Measurements from ENCODE around the gene GBP7.
"Not testable (repeated sequence)": the region's sequence is repeated elsewhere in the genome, so short reads cannot be mapped to it uniquely, and the experiment has no call there.

Gene GBP7, protein sequence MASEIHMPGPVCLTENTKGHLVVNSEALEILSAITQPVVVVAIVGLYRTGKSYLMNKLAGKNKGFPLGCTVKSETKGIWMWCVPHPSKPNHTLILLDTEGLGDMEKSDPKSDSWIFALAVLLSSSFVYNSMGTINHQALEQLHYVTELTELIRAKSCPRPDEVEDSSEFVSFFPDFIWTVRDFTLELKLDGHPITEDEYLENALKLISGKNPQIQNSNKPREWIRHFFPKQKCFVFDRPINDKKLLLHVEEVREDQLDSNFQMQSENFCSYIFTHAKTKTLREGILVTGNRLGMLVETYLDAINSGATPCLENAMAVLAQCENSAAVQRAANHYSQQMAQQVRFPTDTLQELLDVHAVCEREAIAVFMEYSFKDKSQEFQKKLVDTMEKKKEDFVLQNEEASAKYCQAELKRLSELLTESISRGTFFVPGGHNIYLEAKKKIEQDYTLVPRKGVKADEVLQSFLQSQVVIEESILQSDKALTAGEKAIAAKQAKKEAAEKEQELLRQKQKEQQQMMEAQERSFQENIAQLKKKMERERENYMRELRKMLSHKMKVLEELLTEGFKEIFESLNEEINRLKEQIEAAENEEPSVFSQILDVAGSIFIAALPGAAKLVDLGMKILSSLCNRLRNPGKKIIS

DNA sequence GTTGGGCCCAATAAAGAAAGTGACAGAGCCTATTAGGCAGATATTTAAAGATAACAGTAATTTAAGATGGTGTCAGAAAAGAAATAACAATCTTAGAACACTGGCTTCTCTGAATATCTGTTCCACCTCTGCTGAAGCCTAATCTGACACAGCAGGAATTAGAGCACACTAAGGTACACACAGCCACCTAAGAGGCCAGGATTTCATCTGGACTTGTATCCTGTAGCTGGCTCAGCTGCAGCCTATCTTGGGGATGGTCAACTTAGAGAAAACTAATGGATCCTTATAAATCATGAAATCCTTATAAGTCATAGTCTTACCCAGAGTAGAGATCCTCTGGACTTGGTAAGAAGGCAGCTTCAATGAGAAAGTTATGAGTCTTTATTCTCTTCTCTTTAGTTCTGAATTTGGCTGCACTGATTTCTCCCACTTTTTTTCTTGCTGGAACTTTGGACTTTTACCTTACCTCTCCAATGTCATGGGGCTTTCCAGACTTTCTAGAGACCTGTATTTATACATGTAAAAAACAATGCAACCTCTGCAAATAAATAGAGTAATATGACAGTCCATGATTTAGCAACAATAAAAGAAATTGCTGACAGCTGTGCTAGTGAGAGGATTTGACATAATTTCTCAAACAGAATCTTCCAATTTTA is at the start of gene GBP7:
GBP7 (minus strand) TSS at position 403 of the 656 bp plus-strand sequence. CDS start 4,068 bp downstream, outside the sequence.
- TF ChIP-seq, protein P1, sequence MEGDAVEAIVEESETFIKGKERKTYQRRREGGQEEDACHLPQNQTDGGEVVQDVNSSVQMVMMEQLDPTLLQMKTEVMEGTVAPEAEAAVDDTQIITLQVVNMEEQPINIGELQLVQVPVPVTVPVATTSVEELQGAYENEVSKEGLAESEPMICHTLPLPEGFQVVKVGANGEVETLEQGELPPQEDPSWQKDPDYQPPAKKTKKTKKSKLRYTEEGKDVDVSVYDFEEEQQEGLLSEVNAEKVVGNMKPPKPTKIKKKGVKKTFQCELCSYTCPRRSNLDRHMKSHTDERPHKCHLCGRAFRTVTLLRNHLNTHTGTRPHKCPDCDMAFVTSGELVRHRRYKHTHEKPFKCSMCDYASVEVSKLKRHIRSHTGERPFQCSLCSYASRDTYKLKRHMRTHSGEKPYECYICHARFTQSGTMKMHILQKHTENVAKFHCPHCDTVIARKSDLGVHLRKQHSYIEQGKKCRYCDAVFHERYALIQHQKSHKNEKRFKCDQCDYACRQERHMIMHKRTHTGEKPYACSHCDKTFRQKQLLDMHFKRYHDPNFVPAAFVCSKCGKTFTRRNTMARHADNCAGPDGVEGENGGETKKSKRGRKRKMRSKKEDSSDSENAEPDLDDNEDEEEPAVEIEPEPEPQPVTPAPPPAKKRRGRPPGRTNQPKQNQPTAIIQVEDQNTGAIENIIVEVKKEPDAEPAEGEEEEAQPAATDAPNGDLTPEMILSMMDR (IDR thresholded peaks at IDR 0.05; ENCODE audit: borderline replicate concordance, extremely low read depth, low read length, poor library complexity, severe bottlenecking), result no peak
- TF ChIP-seq EZH2 (IDR thresholded peaks at IDR 0.05; ENCODE audit: borderline replicate concordance, low read depth, low read length, severe bottlenecking), result no peak
- no peaks in the 10 kb centered on the region for H3K27me3 ChIP-seq (ENCODE audit: insufficient read depth, low read length, poor library complexity)
- peak within 1 kb of the TSS; percentile 15; the same call in 1 of the 2 replicates for H3K4me2 ChIP-seq (ENCODE audit: insufficient read depth, low read length)
- H3K79me2 ChIP-seq (ENCODE audit: insufficient read depth, low read length), result no peaks in the 10 kb centered on the region
- DNase-seq (no peak), ATAC-seq (ENCODE audit: insufficient read depth, low read depth) (no peak)
- H2AFZ ChIP-seq (ENCODE audit: low read depth, low read length), result peak within 1 kb of the TSS; percentile 50
- no peaks in the 10 kb centered on the region for H4K20me1 ChIP-seq (ENCODE audit: insufficient read depth, low read length)
- no peak within 1 kb of the TSS for H3K27ac ChIP-seq (ENCODE audit: low read length)
- no peaks in the 10 kb centered on the region for H3K36me3 ChIP-seq (ENCODE audit: insufficient read depth, low read length)
- no peaks in the 10 kb centered on the region for H3K9me3 ChIP-seq (ENCODE audit: insufficient read depth, low read length, severe bottlenecking)
- H3K4me3 ChIP-seq (ENCODE audit: low read depth in 1 of 2, low read length in 2 of 2), result no peak within 1 kb of the TSS
- no peak within 1 kb of the TSS for H3K9ac ChIP-seq (ENCODE audit: low read depth, low read length)
- H3K4me1 ChIP-seq (ENCODE audit: insufficient read depth, low read length), result no peaks in the 10 kb centered on the region

DNA sequence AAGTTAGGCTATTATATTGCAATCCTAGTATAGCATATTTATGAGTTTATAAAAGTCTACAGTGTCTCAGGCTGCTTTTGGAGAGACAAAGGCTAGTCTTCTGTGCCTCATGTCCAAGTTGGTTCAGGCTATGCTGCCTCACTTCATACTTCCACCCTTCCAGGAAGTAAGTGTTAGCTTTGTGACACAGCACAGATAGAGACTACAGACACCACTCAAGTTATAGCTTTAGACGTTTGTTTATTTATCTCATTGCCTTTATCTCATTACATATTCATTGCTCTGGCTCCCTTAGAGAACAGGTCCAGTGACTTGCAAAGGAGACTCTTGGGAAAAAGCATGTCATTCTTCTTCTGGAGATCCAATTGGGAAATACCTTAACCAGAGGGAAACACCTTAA is 45.5 kb upstream of the GBP7 start:
- DNase-seq (no peak), ATAC-seq (ENCODE audit: insufficient read depth, low read depth) (peak; percentile 60; the same call in 2 of the 3 replicates)
- no peak overlapping the region for H3K9ac ChIP-seq (ENCODE audit: low read depth, low read length)
- H3K9me3 ChIP-seq (ENCODE audit: insufficient read depth, low read length, severe bottlenecking), result peaks cover 16% of the 10 kb centered on the region
- H3K36me3 ChIP-seq (ENCODE audit: insufficient read depth, low read length), result peaks cover 12% of the 10 kb centered on the region; the same call in 1 of the 2 replicates
- H3K4me3 ChIP-seq (ENCODE audit: low read depth in 1 of 2, low read length in 2 of 2), result no peak overlapping the region
- no peak for TF ChIP-seq EZH2 (IDR thresholded peaks at IDR 0.05; ENCODE audit: borderline replicate concordance, low read depth, low read length, severe bottlenecking)
- TF ChIP-seq, protein P1 (IDR thresholded peaks at IDR 0.05; ENCODE audit: borderline replicate concordance, extremely low read depth, low read length, poor library complexity, severe bottlenecking), result no peak
- H3K27me3 ChIP-seq (ENCODE audit: insufficient read depth, low read length, poor library complexity), result no peaks in the 10 kb centered on the region
- peaks cover 32% of the 10 kb centered on the region for H3K4me1 ChIP-seq (ENCODE audit: insufficient read depth, low read length)
- H3K4me2 ChIP-seq (ENCODE audit: insufficient read depth, low read length), result no peak overlapping the region
- H2AFZ ChIP-seq (ENCODE audit: low read depth, low read length), result peak overlapping the region; percentile 57
- H3K27ac ChIP-seq (ENCODE audit: low read length), result peak overlapping the region; percentile 89
- no peaks in the 10 kb centered on the region for H4K20me1 ChIP-seq (ENCODE audit: insufficient read depth, low read length)
- no peaks in the 10 kb centered on the region for H3K79me2 ChIP-seq (ENCODE audit: insufficient read depth, low read length)

DNA sequence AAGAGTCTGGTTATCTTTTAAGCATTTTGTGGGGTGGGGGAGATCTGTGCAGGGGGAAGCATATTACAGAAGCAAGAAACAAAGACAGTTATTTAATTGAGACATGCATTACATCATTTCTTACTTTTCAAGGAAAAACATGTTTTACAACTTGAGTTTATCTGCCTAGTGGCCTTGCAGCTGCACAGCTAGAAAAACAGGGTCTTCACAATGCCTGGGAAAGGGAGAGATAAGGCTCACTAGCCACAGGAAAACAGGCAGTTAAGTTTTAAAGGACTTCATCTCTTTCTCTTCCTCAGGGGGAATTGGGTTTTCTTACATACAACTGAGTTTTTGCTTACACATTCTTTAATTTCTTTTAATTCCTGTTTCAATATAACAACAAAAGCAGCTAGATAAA is 44.0 kb upstream of the GBP7 start:
- DNase-seq (peak; percentile 42), ATAC-seq (ENCODE audit: insufficient read depth, low read depth) (peak; percentile 44; the same call in 1 of the 3 replicates)
- H4K20me1 ChIP-seq (ENCODE audit: insufficient read depth, low read length); H3K79me2 ChIP-seq (ENCODE audit: insufficient read depth, low read length); H3K27me3 ChIP-seq (ENCODE audit: insufficient read depth, low read length, poor library complexity); H3K4me3 ChIP-seq (ENCODE audit: low read depth in 1 of 2, low read length in 2 of 2); H2AFZ ChIP-seq (ENCODE audit: low read depth, low read length): not testable (repeated sequence)
- Histone ChIP-seq H3K4me2 (ENCODE audit: insufficient read depth, low read length) (peak overlapping the region; percentile 34; the same call in 1 of the 2 replicates), H3K9ac (ENCODE audit: low read depth, low read length) (peak overlapping the region; percentile 36; the same call in 1 of the 2 replicates), H3K9me3 (ENCODE audit: insufficient read depth, low read length, severe bottlenecking) (peaks cover 16% of the 10 kb centered on the region), H3K27ac (ENCODE audit: low read length) (peak overlapping the region; percentile 89), H3K4me1 (ENCODE audit: insufficient read depth, low read length) (peaks cover 32% of the 10 kb centered on the region), H3K36me3 (ENCODE audit: insufficient read depth, low read length) (peaks cover 12% of the 10 kb centered on the region; the same call in 1 of the 2 replicates)

DNA sequence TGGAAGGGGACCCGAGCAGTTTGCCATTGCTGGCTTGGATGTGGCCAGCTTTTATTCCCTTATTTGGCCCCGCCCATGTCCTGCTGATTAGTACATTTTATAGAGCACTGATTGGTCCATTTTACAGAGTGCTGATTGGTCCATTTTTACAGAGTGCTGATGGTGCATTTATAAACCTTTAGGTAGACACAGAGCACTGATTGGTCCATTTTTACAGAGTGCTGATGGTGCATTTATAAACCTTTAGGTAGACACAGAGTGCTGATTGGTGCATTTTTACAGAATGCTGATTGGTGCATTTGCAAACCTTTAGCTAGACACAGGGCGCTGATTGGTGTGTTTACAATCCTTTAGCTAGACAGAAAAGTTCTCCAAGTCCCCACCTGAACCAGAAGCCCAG is 43.1 kb upstream of the GBP7 start:
- peaks cover 32% of the 10 kb centered on the region for H3K4me1 ChIP-seq (ENCODE audit: insufficient read depth, low read length)
- H3K9me3 ChIP-seq (ENCODE audit: insufficient read depth, low read length, severe bottlenecking), result peaks cover 16% of the 10 kb centered on the region
- ATAC-seq (ENCODE audit: insufficient read depth, low read depth); H3K4me3 ChIP-seq (ENCODE audit: low read depth in 1 of 2, low read length in 2 of 2); H3K27me3 ChIP-seq (ENCODE audit: insufficient read depth, low read length, poor library complexity); DNase-seq; H3K79me2 ChIP-seq (ENCODE audit: insufficient read depth, low read length); H4K20me1 ChIP-seq (ENCODE audit: insufficient read depth, low read length): not testable (repeated sequence)
- peak overlapping the region; percentile 36 for H3K9ac ChIP-seq (ENCODE audit: low read depth, low read length)
- peak overlapping the region; percentile 89 for H3K27ac ChIP-seq (ENCODE audit: low read length)
- peaks cover 12% of the 10 kb centered on the region; the same call in 1 of the 2 replicates for H3K36me3 ChIP-seq (ENCODE audit: insufficient read depth, low read length)
- H3K4me2 ChIP-seq (ENCODE audit: insufficient read depth, low read length), result peak overlapping the region; percentile 34
- peak overlapping the region; percentile 70 for H2AFZ ChIP-seq (ENCODE audit: low read depth, low read length)

All from DND-41 (cell line).